Middle frontal gyrus (tissue), 1 donor: Measurements from ENCODE around the gene DPY19L3.
"Not testable (repeated sequence)": the region's sequence is repeated elsewhere in the genome, so short reads cannot be mapped to it uniquely, and the experiment has no call there.

Experiments used
- DNase-seq: peaks from one replicate; pipeline ENCODE4 v3.0.0-alpha.2; 2015; ENCODE audit warnings: low spot score; ENCODE audit errors: extremely low spot score

Gene DPY19L3

DNA sequence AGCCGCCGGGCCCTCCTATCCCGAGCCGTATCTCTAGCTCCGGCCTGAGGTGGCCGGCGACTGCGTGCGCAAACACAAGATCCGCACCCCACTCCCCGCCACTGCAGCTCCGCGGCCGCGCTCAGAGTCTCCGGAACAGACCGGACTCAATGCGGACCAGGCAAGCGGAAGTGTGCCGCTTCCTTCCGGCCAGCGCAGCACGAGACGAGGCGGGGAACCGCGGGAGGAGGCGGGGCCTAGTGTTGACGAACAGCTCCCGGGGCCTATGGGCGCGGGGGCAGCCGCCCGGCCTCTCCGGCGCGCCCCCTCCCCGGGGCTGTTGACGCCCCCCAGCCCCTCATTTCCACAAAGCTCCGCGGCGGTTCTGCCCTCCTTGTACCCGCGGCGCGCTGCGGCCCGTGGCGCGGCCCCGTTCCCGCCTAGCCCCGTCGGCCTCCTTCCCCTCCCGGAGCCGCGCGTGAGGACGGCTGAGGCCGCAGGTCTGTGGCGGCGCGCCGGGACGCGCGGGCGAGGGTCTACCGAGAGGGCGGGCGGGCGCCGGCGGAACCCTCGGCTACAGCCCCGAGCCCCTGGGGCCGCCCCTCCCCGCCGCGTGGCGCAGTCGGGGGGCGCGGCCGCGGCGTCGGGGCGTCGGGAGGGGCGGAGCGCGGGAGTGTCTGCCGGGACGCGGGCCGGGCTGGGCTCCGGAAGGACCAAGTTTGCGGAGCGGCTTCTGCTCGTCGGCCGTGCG is at the start of gene DPY19L3:
Gene DPY19L3 (plus strand): TSS at position 340 of the 730 bp plus-strand sequence. CDS start 2,484 bp downstream, outside the sequence.
- peak; percentile 80 for DNase-seq

- no peak for DNase-seq
These were observed 47.9 kb upstream of the DPY19L3 start for GRCh38 chr19:32357720-32358119.

- DNase-seq, result no peak
These were observed 47.2 kb upstream of the DPY19L3 start for GRCh38 chr19:32358321-32358720.

DNA sequence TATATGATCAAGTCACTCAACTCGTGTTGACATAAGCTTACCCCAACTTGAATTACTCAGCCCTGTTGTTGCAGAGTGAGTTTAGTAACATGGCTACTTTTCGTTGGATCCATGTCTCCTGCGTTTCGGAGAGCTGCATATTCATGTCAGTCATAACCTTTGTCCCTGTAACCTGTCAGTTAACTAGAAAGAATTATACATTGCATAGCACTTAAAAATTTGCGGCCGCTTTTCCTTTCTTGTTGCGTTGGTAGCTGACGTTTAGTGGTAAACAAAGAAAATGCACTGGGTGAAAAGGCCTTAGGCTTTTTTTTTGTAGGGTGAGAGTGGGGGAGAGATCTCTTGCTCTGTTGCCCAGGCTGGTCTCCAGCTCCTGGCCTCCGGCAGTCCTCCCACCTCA is 46.0 kb upstream of the DPY19L3 start:
- DNase-seq, result no peak

GRCh38 chr19:32361574-32362317 is 43.8 kb upstream of the DPY19L3 start:
- DNase-seq, result no peak

GRCh38 chr19:32362318-32362691 is 43.3 kb upstream of the DPY19L3 start:
- DNase-seq, result no peak

DNA sequence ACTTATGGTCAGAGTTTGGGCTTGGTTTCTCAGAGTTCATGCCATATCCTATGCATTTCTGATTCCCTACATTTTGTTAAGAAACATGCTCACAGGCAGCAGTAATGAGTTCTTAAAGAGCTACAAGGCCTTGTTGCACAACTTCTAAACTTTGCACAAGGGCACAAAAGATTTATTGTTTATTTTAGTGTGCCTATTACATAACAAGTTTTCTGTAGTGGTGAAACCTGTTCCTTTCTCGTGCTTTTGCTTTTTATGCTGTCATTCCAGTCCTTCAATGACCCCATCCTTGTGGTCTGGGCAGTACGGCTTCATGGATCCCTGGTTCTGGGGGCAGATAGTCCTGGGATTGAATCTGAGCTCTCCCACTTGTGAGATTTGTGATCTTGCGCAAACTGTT is 42.4 kb upstream of the DPY19L3 start:
- DNase-seq, result no peak

- no peak for DNase-seq
These were observed 41.9 kb upstream of the DPY19L3 start for GRCh38 chr19:32363632-32364031.

DNA sequence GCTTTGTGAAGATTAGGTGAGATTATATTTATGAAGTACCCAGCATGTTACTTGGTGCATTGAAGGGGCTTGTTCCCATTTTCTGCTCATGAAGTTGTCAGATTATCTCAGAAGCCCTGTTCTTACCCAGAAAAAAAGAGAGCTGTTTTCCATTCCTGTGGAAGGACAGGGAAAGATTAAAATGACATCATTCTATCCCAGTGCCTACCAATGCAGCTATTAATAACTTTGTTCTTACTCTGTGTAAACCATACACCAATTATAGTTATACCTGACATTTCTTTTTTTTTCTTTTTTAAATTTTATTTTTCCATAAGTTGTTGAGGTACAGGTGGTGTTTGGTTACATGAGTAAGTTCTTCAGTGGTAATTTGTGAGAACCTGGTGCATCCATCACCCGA is 41.5 kb upstream of the DPY19L3 start:
- no peak for DNase-seq

DNA sequence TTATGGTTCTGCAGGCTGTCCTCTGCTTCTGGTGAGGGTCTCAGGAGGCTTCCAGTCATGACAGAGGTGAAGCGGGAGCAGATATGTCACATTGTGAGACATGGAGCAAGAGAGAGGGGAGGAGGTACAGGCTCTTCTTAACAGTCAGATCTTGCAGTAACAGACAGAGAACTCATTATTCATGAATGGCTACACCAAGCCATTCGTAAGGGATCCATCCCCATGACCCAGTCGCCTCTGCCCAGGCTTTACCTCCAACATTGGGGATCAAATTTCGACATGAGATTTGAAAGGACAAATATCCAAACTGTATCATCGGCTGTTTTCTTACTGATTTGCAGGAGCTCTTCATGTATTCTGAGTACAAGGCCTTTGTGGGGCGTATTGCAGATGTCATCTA is 38.5 kb upstream of the DPY19L3 start:
- DNase-seq, result no peak

DNA sequence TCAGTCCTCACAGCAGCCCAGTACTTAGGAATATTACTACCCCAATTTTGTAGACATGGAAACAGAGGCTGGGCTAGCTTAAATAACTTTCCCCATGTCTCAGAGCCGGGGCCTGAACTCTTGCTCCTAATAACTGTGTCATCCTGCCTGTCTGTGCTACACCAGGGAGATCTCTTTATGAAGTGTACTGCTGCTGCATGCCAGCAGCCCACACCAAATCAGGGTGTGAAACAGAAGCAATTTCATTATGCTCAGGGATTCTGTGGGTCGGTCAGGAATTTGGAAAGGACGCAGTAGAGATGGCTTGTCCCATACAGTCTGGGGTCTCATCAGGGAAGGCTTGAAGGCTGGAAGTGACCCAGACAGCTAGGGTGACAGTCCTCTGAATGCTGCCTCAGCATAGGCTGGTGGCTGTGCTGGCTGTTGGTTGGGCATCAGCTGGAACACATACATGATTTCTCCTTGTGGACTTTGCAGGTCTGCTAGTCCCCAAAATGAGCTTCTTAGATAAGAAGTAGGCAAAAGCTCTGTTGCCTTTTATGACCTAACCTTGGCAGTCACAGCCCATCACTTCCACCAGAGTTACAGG is 37.5 kb upstream of the DPY19L3 start:
- no peak for DNase-seq

GRCh38 chr19:32368787-32369186 is 36.8 kb upstream of the DPY19L3 start:
- no peak for DNase-seq

DNA sequence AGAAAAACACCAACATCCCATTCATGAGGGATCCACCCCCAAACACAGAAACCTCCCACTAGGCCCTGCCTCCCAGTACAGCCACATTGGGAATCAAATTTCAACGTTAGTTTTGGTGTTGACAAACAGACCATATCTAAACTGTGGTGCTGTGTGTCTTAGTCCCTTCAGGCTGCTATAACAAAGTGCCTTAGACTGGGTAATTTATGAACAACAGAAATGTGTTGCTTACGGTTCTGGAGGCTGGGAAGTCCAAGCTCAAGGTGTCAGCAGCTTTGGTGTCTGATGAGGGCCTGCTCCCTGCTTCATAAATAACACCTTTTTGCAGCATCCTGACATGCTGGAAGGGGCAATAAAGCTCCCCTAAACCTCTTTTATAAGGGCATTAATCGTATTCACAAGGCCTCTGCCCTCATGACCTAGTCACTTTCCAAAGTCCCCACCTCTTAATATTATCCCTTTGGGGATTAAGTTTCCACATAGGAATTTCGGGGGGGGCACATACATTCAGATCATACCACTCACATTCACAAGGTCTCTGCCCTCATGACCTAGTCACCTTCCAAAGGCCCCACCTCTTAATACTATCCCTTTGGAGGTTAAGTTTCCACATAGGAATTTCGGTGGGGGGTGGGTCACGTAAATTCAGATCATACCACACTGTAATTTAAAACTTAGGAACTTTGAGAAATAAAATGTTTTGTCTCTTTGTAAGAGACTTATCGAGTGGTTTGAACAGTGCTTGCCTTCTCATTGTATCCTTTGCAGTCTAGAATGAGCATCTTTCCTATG is 32.6 kb upstream of the DPY19L3 start:
- no peak for DNase-seq

GRCh38 chr19:32373585-32374295 is 31.8 kb upstream of the DPY19L3 start:
- DNase-seq, result no peak

DNA sequence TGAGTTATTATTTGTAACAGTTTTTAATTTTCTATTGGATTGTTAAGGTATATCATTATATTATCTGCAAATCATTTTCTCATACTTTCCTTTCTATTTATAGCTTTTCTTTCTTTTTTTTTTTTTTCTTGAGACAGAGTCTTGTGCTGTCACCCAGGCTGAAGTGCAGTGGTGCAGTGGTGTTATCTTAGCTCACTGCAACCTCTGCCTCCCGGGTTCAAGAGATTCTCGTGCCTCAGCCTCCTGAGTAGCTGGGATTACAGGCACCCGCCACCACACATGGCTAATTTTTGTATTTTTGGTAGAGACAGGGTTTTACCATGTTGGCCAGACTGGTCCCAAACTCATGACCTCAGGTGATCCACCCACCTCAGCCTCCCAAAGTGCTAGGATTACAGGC is 31.2 kb upstream of the DPY19L3 start:
- not testable (repeated sequence) for DNase-seq

DNA sequence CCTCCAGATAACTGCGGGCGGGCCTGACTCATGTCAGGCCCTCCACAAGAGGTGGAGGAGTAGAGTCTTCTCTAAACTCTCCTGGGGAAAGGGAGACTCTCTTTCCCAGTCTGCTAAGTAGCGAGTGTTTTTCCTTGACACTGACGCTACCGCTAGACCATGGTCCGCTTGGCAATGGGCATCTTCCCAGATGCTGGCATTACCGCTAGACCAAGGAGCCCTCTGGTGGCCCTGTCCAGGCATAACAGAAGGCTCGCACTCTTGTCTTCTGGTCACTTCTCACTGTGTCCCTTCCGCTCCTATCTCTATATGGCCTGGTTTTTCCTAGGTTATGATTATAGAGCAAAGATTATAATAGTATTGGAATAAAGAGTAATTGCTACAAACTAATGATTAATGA is 28.5 kb upstream of the DPY19L3 start:
- DNase-seq, result not testable (repeated sequence)

- DNase-seq, result no peak
These were observed 25.3 kb upstream of the DPY19L3 start for GRCh38 chr19:32380269-32380668.

GRCh38 chr19:32387701-32388392 is 17.7 kb upstream of the DPY19L3 start:
- DNase-seq, result no peak

GRCh38 chr19:32388393-32388855 is 17.1 kb upstream of the DPY19L3 start:
- DNase-seq, result no peak

GRCh38 chr19:32392901-32393300 is 12.7 kb upstream of the DPY19L3 start:
- no peak for DNase-seq
